CD4-positive, alpha-beta T cell (primary cell): ENCODE results near the gene STOML2. TPM values are rescaled to one million over a fixed set of nuclear protein-coding genes. Genes with fewer than 3 reads are reported as not detected.

Experiments used
- ATAC-seq: fragments of 200-7000 bp; cut with Tn5 transposase; one replicate; pipeline ENCODE4 v1.10.0; 2022; ENCODE audit warnings: mild to moderate bottlenecking; ENCODE audit not compliant: poor library complexity
- CTCF ChIA-PET: fragments of 350-600 bp; sonication (Branson Sonifier 250); formaldehyde crosslinking; loops from one replicate; lab custom pipeline; 2021; ENCODE audit warnings: antibody characterized with exemption, inconsistent platforms; lab: Charles Lee
- POLR2A ChIA-PET: fragments of 350-600 bp; sonication (Branson Sonifier 250); formaldehyde crosslinking; loops from one replicate; lab custom pipeline; 2021; ENCODE audit warnings: antibody characterized with exemption, inconsistent platforms; lab: Charles Lee
- DNase-seq, 14 experiments: peaks; one replicate each; pipeline ENCODE4 v3.0.0-alpha.2; 2013 to 2020; ENCODE audit warnings: mixed read lengths in 2 of 14
- H3K27ac ChIP-seq, 2 donors: one replicate each; pipeline versions ENCODE4 v1.5.1 to v1.7.0; 2013; ENCODE audit warnings: low read length in 2 of 2, low read depth in 1 of 2, mild to moderate bottlenecking in 1 of 2
- H3K27me3 ChIP-seq, 2 experiments: 1 replicate in 1 of 2; 2 replicates in 1 of 2; pipeline versions ENCODE4 v1.6.1 to v1.7.0; 2013; ENCODE audit warnings: low read length in 2 of 2, control low read depth in 1 of 2, mild to moderate bottlenecking in 1 of 2, moderate library complexity in 1 of 2; ENCODE audit not compliant: insufficient read depth in 2 of 2, control insufficient read depth in 1 of 2
- H3K36me3 ChIP-seq: one replicate; pipeline ENCODE4 v1.6.1; 2013; ENCODE audit warnings: low read length, control low read depth; ENCODE audit not compliant: insufficient read depth
- H3K4me1 ChIP-seq: one replicate; pipeline ENCODE4 v1.6.1; 2013; ENCODE audit warnings: low read length, control low read depth; ENCODE audit not compliant: insufficient read depth
- H3K4me3 ChIP-seq: one replicate; pipeline ENCODE4 v1.5.1; 2013; ENCODE audit warnings: mild to moderate bottlenecking, low read length, moderate library complexity
- H3K9me3 ChIP-seq, 2 experiments: 1 replicate in 1 of 2; 2 replicates in 1 of 2; pipeline versions ENCODE4 v1.6.1 to v1.7.0; 2013; ENCODE audit warnings: low read length in 2 of 2, mild to moderate bottlenecking in 2 of 2, control low read depth in 1 of 2, moderate library complexity in 1 of 2; ENCODE audit not compliant: control insufficient read depth in 1 of 2, insufficient read depth in 1 of 2
- H3K27ac Mint-ChIP-seq: one replicate; pipeline ENCODE4 v1.8.0; 2020; ENCODE audit warnings: mixed read lengths
- H3K27me3 Mint-ChIP-seq: one replicate; pipeline ENCODE4 v1.8.0; 2021; ENCODE audit warnings: mixed read lengths
- H3K36me3 Mint-ChIP-seq: one replicate; pipeline ENCODE4 v1.8.0; 2021; ENCODE audit warnings: low read depth, mixed read lengths
- H3K4me1 Mint-ChIP-seq: one replicate; pipeline ENCODE4 v1.8.0; 2021; ENCODE audit warnings: low read depth, mixed read lengths
- H3K4me3 Mint-ChIP-seq: one replicate; pipeline ENCODE4 v1.8.0; 2020; ENCODE audit warnings: mild to moderate bottlenecking, mixed read lengths
- H3K9me3 Mint-ChIP-seq: one replicate; pipeline ENCODE4 v1.8.0; 2020; ENCODE audit warnings: mixed read lengths
- CTCF ChIP-seq: fragments of 200-600 bp; IDR thresholded peaks from one replicate; pipeline ENCODE4 v1.8.0; 2022; ENCODE audit warnings: antibody characterized with exemption, mild to moderate bottlenecking
- intact Hi-C, 2 experiments: fragments of 100-400 bp; cut with DNase I in 1 of 2; cut with micrococcal nuclease in 1 of 2; formaldehyde crosslinking; loops; one replicate each; pipeline versions ENCODE4 v1.15.1 to v1.9.0; 2023 to 2025; cut with DNase I, micrococcal nuclease
- total RNA-seq, 174 experiments: library from RNA in 2 of 174; stranded (reverse) in 2 of 174; gene quantifications; one replicate each; pipeline ENCODE4 v1.2.3 and lab custom pipeline; 2021 to 2026

STOML2 gene
- total RNA-seq, 2 experiments from 2014 or later, result 29.8 to 30.5 TPM

GRCh38 chr9:35105571-35106342 is 2.8 kb upstream of the STOML2 start:
- POLR2A ChIA-PET, result no interaction called here
- peaks cover 58% of the 10 kb centered on the region for H3K36me3 Mint-ChIP-seq
- Histone ChIP-seq H3K9me3 (no peaks in the 10 kb centered on the region), H3K27me3 (no peaks in the 10 kb centered on the region), H3K4me3 (no peak overlapping the region), H3K36me3 (peaks cover 47% of the 10 kb centered on the region), H3K4me1 (peaks cover 35% of the 10 kb centered on the region), H3K27ac (no peak overlapping the region)
- no peak overlapping the region for H3K4me3 Mint-ChIP-seq
- no peak for TF ChIP-seq CTCF
- ATAC-seq (no peak), DNase-seq (no peak)
- no peak overlapping the region for H3K27ac Mint-ChIP-seq
- no peaks in the 10 kb centered on the region for H3K27me3 Mint-ChIP-seq
- CTCF ChIA-PET, result interaction anchor here (1.3 kb wide), 1 partner anchor 8 kb away, joined by 3 read pairs; no protein-coding TSS in a partner anchor
- intact Hi-C loops, result loop anchor here in 1 of 2 experiments (10.0 kb wide), 1 partner anchor 1659 kb away; no protein-coding TSS in a partner anchor
- peaks cover 38% of the 10 kb centered on the region for H3K4me1 Mint-ChIP-seq
- H3K9me3 Mint-ChIP-seq, result no peaks in the 10 kb centered on the region

GRCh38 chr9:35105126-35105525 is 2.2 kb upstream of the STOML2 start:
- intact Hi-C loops, result loop anchor here in 1 of 2 experiments (10.0 kb wide), 1 partner anchor 1660 kb away; no protein-coding TSS in a partner anchor
- no peak for ATAC-seq
- Mint-ChIP-seq H3K27me3 (no peaks in the 10 kb centered on the region), H3K4me1 (peaks cover 37% of the 10 kb centered on the region), H3K4me3 (no peak overlapping the region), H3K27ac (no peak overlapping the region), H3K36me3 (peaks cover 64% of the 10 kb centered on the region), H3K9me3 (no peaks in the 10 kb centered on the region)
- Histone ChIP-seq H3K27me3 (no peaks in the 10 kb centered on the region), H3K36me3 (peaks cover 54% of the 10 kb centered on the region), H3K4me3 (no peak overlapping the region), H3K27ac (no peak overlapping the region), H3K4me1 (peaks cover 29% of the 10 kb centered on the region), H3K9me3 (no peaks in the 10 kb centered on the region)
- no peak for TF ChIP-seq CTCF
- CTCF ChIA-PET, result no interaction called here
- POLR2A ChIA-PET, result interaction anchor here (1.0 to 3.7 kb wide), 2 partner anchors 8 to 9 kb away, joined by 3 to 46 read pairs; partner anchors contain the start of genes ATOSB and PIGO
- DNase-seq, result no peak

- Histone ChIP-seq H3K9me3 (no peaks in the 10 kb centered on the region), H3K27me3 (no peaks in the 10 kb centered on the region), H3K27ac (no peak overlapping the region), H3K4me3 (no peak overlapping the region), H3K36me3 (peaks cover 59% of the 10 kb centered on the region), H3K4me1 (peaks cover 28% of the 10 kb centered on the region)
- H3K27me3 Mint-ChIP-seq, result no peaks in the 10 kb centered on the region
- no peak for TF ChIP-seq CTCF
- H3K27ac Mint-ChIP-seq, result peak overlapping the region; percentile 20
- intact Hi-C loops, result loop anchor here in 1 of 2 experiments (5.0 to 10.0 kb wide), 3 partner anchors 437 to 1660 kb away; partner anchors contain the start of genes CREB3 and TLN1
- ChIA-PET POLR2A (interaction anchor here (1.0 to 3.8 kb wide), 3 partner anchors 8 to 33 kb away, joined by 3 to 50 read pairs (median 46); partner anchors contain the start of genes ATOSB, PIGO and VCP), CTCF (interaction anchor here (2.9 kb wide), 1 partner anchor 11 kb away, joined by 28 read pairs; the partner anchor contains the start of gene ATOSB)
- H3K9me3 Mint-ChIP-seq, result no peaks in the 10 kb centered on the region
- ATAC-seq (no peak), DNase-seq (no peak)
- H3K4me3 Mint-ChIP-seq, result no peak overlapping the region
- peaks cover 34% of the 10 kb centered on the region for H3K4me1 Mint-ChIP-seq
- peaks cover 69% of the 10 kb centered on the region for H3K36me3 Mint-ChIP-seq
Measured at GRCh38 chr9:35104586-35104985, 1.7 kb upstream of the STOML2 start.
